ENCODE data around the gene GMNN.

The GMNN gene

GRCh38 chr6:24809728-24810127 is 35.0 kb downstream of the GMNN start:
- DNase-seq = no peak

- DNase-seq = no peak
These were observed 43.6 kb downstream of the GMNN start for GRCh38 chr6:24818346-24818745.

GRCh38 chr6:24821860-24822444 is 47.2 kb downstream of the GMNN start:
- DNase-seq = no peak

- DNase-seq = no peak
These were observed 48.0 kb downstream of the GMNN start for GRCh38 chr6:24822696-24823095.

GRCh38 chr6:24823185-24823584 is 48.4 kb downstream of the GMNN start:
- DNase-seq = no peak

- DNase-seq = no peak
These were observed 49.6 kb downstream of the GMNN start for GRCh38 chr6:24824142-24824938.

GRCh38 chr6:24825130-24825630 is 50.4 kb downstream of the GMNN start:
- DNase-seq = no peak

GRCh38 chr6:24827162-24827561 is 52.4 kb downstream of the GMNN start:
- DNase-seq = no peak

GRCh38 chr6:24827970-24828369 is 53.2 kb downstream of the GMNN start:
- no peak for DNase-seq

GRCh38 chr6:24829657-24830056 is 54.9 kb downstream of the GMNN start:
- no peak for DNase-seq

GRCh38 chr6:24831771-24832716 is 57.3 kb downstream of the GMNN start:
- no peak for DNase-seq

GRCh38 chr6:24832794-24833193 is 58.1 kb downstream of the GMNN start:
- no peak for DNase-seq

- DNase-seq = no peak
These were observed 59.1 kb downstream of the GMNN start for GRCh38 chr6:24833711-24834386.

Measured in C1 segment of cervical spinal cord (tissue), 14 donors.